ENCODE results near the gene MAML3. TPM values are rescaled to one million over a fixed set of nuclear protein-coding genes. Genes with fewer than 3 reads are reported as not detected.
A peak's percentile ranks its signal among the peaks of the same experiment; 100 is the strongest.

The MAML3 gene
- total and polyA plus RNA-seq, 2 experiments from 2014 or later: 4.1 to 11.2 TPM

DNA sequence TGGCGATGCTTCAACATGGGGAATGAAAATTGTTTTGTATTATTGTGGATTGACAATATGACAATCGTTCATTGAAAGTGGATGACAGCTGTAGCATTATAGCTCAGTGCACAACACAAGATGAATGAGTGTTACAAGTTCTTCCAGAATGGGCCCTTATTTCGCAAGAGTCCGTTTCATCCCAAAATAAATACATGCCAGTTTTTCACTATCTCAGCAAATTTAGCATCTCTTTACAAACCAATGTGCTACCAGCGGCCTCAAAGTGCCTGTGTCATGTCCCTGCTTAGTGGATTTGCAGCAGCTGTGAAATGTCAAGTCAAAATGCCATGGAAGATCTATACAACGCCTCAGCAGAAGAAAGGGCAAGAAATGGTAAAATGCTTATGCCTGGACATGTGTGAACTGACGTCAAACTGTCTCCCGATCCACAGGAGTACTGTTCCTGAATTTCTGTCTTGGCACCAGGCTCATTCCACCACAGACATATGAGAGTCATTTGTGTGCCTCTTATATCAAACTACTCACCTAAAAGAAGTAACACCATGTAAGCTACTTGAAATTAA, 109.6 kb downstream of the MAML3 start:
- no peaks in the 10 kb centered on the region for H3K27me3 ChIP-seq
- no peak overlapping the region for H3K27ac ChIP-seq
- H3K4me2 ChIP-seq: no peak overlapping the region
- no peaks in the 10 kb centered on the region for H3K36me3 ChIP-seq (replicated peaks; ENCODE audit: insufficient read depth, low read depth)
- no peaks in the 10 kb centered on the region for H4K20me1 ChIP-seq (ENCODE audit: insufficient read depth, poor library complexity, severe bottlenecking)
- no peaks in the 10 kb centered on the region for H3K9me2 ChIP-seq (replicated peaks; ENCODE audit: insufficient read depth)
- 63% methylated on average over 8 of the region's 8 CpGs for WGBS (ENCODE audit: low lambda C conversion rate, missing lambda C conversion rate)
- H3K79me2 ChIP-seq: peaks cover 62% of the 10 kb centered on the region
- no peaks in the 10 kb centered on the region for H3K9me3 ChIP-seq (ENCODE audit: low read depth)
- H2AFZ ChIP-seq: no peak overlapping the region
- peaks cover 21% of the 10 kb centered on the region for H3K4me1 ChIP-seq (ENCODE audit: insufficient read depth)
- H3K4me3 ChIP-seq: no peak overlapping the region
- TF ChIP-seq EZH2phosphoT487 (IDR thresholded peaks at IDR 0.05; ENCODE audit: low read depth, severe bottlenecking, unreplicated experiment): no peak
- no peak for TF ChIP-seq EZH2 (IDR thresholded peaks at IDR 0.05; ENCODE audit: borderline replicate concordance)
- no peak for DNase-seq (ENCODE audit: low spot score)

DNA sequence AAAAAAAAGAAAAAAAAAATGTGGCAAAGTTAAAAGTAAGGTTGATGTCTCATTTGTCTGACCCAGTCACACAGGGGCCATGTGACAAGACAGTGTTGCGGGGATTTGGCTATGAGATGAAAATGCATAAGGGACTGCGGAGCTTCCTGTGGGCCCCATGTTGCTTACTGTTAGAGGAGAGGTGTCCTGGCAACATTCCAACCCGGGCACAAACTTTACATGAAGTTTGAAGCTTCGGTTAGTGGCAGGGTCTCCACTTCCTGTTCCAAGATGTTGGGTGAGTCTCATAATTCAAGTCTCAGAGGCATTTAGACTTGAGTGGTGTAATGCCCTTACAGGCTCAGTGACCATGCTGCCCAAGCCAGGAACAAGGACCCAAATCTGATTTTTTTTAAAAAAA, 111.3 kb downstream of the MAML3 start:
- TF ChIP-seq EZH2phosphoT487 (IDR thresholded peaks at IDR 0.05; ENCODE audit: low read depth, severe bottlenecking, unreplicated experiment) (no peak), EZH2 (IDR thresholded peaks at IDR 0.05; ENCODE audit: borderline replicate concordance) (no peak)
- TF ChIP-seq, protein P1, sequence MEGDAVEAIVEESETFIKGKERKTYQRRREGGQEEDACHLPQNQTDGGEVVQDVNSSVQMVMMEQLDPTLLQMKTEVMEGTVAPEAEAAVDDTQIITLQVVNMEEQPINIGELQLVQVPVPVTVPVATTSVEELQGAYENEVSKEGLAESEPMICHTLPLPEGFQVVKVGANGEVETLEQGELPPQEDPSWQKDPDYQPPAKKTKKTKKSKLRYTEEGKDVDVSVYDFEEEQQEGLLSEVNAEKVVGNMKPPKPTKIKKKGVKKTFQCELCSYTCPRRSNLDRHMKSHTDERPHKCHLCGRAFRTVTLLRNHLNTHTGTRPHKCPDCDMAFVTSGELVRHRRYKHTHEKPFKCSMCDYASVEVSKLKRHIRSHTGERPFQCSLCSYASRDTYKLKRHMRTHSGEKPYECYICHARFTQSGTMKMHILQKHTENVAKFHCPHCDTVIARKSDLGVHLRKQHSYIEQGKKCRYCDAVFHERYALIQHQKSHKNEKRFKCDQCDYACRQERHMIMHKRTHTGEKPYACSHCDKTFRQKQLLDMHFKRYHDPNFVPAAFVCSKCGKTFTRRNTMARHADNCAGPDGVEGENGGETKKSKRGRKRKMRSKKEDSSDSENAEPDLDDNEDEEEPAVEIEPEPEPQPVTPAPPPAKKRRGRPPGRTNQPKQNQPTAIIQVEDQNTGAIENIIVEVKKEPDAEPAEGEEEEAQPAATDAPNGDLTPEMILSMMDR (IDR thresholded peaks at IDR 0.05; ENCODE audit: poor library complexity): no peak
- peaks cover 20% of the 10 kb centered on the region for H3K4me1 ChIP-seq (ENCODE audit: insufficient read depth)
- DNase-seq (ENCODE audit: low spot score): no peak
- peaks cover 65% of the 10 kb centered on the region for H3K79me2 ChIP-seq
- no peak overlapping the region for H2AFZ ChIP-seq
- 85% methylated on average over 4 of the region's 4 CpGs for WGBS (ENCODE audit: low lambda C conversion rate, missing lambda C conversion rate)
- H3K4me3 ChIP-seq: no peak overlapping the region
- H3K9me3 ChIP-seq (ENCODE audit: low read depth): no peaks in the 10 kb centered on the region
- no peaks in the 10 kb centered on the region for H4K20me1 ChIP-seq (ENCODE audit: insufficient read depth, poor library complexity, severe bottlenecking)
- H3K27ac ChIP-seq: no peak overlapping the region
- no peak overlapping the region for H3K4me2 ChIP-seq
- no peaks in the 10 kb centered on the region for H3K9me2 ChIP-seq (replicated peaks; ENCODE audit: insufficient read depth)
- no peaks in the 10 kb centered on the region for H3K27me3 ChIP-seq
- no peaks in the 10 kb centered on the region for H3K36me3 ChIP-seq (replicated peaks; ENCODE audit: insufficient read depth, low read depth)

GRCh38 chr4:140038031-140038533, 115.9 kb downstream of the MAML3 start:
- Histone ChIP-seq H3K27ac (peak overlapping the region; percentile 83), H3K36me3 (replicated peaks; ENCODE audit: insufficient read depth, low read depth) (no peaks in the 10 kb centered on the region), H3K9me3 (ENCODE audit: low read depth) (no peaks in the 10 kb centered on the region), H3K4me2 (peak overlapping the region; percentile 52), H3K9me2 (replicated peaks; ENCODE audit: insufficient read depth) (no peaks in the 10 kb centered on the region), H2AFZ (no peak overlapping the region), H3K4me3 (no peak overlapping the region), H3K4me1 (ENCODE audit: insufficient read depth) (peaks cover 21% of the 10 kb centered on the region), H3K79me2 (peaks cover 53% of the 10 kb centered on the region), H3K27me3 (no peaks in the 10 kb centered on the region), H4K20me1 (ENCODE audit: insufficient read depth, poor library complexity, severe bottlenecking) (no peaks in the 10 kb centered on the region)
- 70% methylated on average over 3 of the region's 3 CpGs for WGBS (ENCODE audit: low lambda C conversion rate, missing lambda C conversion rate)
- DNase-seq (ENCODE audit: low spot score): no peak
- no peak for TF ChIP-seq EZH2phosphoT487 (IDR thresholded peaks at IDR 0.05; ENCODE audit: low read depth, severe bottlenecking, unreplicated experiment)
- TF ChIP-seq, protein P1 (IDR thresholded peaks at IDR 0.05; ENCODE audit: poor library complexity): no peak
- TF ChIP-seq EZH2 (IDR thresholded peaks at IDR 0.05; ENCODE audit: borderline replicate concordance): no peak

GRCh38 chr4:140037353-140038030, 116.5 kb downstream of the MAML3 start:
- no peaks in the 10 kb centered on the region for H3K27me3 ChIP-seq
- H4K20me1 ChIP-seq (ENCODE audit: insufficient read depth, poor library complexity, severe bottlenecking): no peaks in the 10 kb centered on the region
- DNase-seq (ENCODE audit: low spot score): peak; percentile 64
- no peaks in the 10 kb centered on the region for H3K9me2 ChIP-seq (replicated peaks; ENCODE audit: insufficient read depth)
- H3K27ac ChIP-seq: peak overlapping the region; percentile 83
- H3K9me3 ChIP-seq (ENCODE audit: low read depth): no peaks in the 10 kb centered on the region
- no peak overlapping the region for H2AFZ ChIP-seq
- TF ChIP-seq EZH2phosphoT487 (IDR thresholded peaks at IDR 0.05; ENCODE audit: low read depth, severe bottlenecking, unreplicated experiment) (no peak), EZH2 (IDR thresholded peaks at IDR 0.05; ENCODE audit: borderline replicate concordance) (no peak)
- TF ChIP-seq, protein P1 (IDR thresholded peaks at IDR 0.05; ENCODE audit: poor library complexity): no peak
- peaks cover 21% of the 10 kb centered on the region for H3K4me1 ChIP-seq (ENCODE audit: insufficient read depth)
- H3K36me3 ChIP-seq (replicated peaks; ENCODE audit: insufficient read depth, low read depth): no peaks in the 10 kb centered on the region
- peaks cover 52% of the 10 kb centered on the region for H3K79me2 ChIP-seq
- H3K4me3 ChIP-seq: no peak overlapping the region
- H3K4me2 ChIP-seq: peak overlapping the region; percentile 52
- WGBS (ENCODE audit: low lambda C conversion rate, missing lambda C conversion rate): 47% methylated on average over 6 of the region's 6 CpGs

Measured in hepatocyte (in vitro differentiated cells).